RWPE1 (cell line): ENCODE results near the gene PANK1.
A peak's percentile ranks its signal among the peaks of the same experiment; 100 is the strongest.

Experiments
- CTCF ChIA-PET: fragments of 350-600 bp; sonication (Branson Sonifier 250); formaldehyde crosslinking; extraction: SDS; loops from one replicate; lab custom pipeline; 2021; lab: Yijun Ruan, JAX
- POLR2A ChIA-PET: fragments of 400-600 bp; formaldehyde crosslinking; extraction: SDS; loops from one replicate; lab custom pipeline; 2020; ENCODE audit warnings: antibody characterized with exemption; ENCODE audit not compliant: low non-redundant PET; lab: Yijun Ruan, JAX
- DNase-seq: peaks from one replicate; pipeline ENCODE4 v3.0.0; 2012; ENCODE audit warnings: low spot score
- H3K27ac ChIP-seq: fragments of 450-650 bp; 2 replicates; pipeline ENCODE4 v1.5.1; 2017
- TF ChIP-seq, protein P1 (sequence below): fragments of 450-650 bp; conservative IDR thresholded peaks from 2 replicates; pipeline ENCODE4 v1.5.1; 2017; ENCODE audit warnings: low read depth, mild to moderate bottlenecking

PANK1 gene

DNA sequence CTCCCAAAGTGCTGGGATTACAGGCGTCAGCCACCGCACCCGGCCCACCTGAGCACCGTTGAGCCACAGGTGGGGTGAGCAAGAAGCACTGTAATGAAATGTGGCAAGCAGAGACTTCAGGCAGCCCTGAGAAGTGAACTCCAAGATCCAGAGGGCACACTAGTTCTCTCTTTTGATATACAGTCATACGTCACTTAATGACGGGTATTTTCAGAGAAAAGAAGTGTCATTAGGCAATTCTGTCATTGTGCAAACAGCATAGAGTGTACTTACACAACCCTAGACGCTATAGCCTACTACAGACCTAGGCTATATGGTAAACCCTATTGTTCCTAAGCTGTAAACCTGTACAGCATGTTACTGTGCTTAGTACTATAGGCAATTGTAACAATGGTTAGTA, 7.9 kb downstream of the PANK1 start:
- POLR2A ChIA-PET: no interaction called here
- DNase-seq: no peak
- TF ChIP-seq, protein P1, sequence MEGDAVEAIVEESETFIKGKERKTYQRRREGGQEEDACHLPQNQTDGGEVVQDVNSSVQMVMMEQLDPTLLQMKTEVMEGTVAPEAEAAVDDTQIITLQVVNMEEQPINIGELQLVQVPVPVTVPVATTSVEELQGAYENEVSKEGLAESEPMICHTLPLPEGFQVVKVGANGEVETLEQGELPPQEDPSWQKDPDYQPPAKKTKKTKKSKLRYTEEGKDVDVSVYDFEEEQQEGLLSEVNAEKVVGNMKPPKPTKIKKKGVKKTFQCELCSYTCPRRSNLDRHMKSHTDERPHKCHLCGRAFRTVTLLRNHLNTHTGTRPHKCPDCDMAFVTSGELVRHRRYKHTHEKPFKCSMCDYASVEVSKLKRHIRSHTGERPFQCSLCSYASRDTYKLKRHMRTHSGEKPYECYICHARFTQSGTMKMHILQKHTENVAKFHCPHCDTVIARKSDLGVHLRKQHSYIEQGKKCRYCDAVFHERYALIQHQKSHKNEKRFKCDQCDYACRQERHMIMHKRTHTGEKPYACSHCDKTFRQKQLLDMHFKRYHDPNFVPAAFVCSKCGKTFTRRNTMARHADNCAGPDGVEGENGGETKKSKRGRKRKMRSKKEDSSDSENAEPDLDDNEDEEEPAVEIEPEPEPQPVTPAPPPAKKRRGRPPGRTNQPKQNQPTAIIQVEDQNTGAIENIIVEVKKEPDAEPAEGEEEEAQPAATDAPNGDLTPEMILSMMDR: no peak
- CTCF ChIA-PET: no interaction called here
- no peak overlapping the region for H3K27ac ChIP-seq

DNA sequence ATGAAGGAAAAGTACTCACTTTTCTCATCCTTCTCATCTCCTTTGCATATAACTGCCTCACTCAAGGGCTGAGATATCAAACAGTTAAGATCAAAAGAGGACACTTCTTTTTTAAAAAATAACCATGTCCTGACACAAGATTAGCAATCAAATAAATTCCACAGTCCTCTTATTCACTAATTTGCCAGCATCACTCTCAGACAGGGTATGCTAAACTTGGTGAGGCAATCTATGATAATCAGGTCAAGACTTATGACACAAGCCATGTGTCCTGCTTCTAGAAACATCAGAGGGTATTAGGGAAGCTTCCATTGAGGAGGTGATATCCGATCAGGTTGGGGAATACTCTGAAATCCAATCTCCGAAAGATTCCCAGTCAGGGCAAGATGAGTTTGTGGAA, 10.4 kb downstream of the PANK1 start:
- ChIA-PET CTCF (no interaction called here), POLR2A (no interaction called here)
- DNase-seq: no peak
- no peak overlapping the region for H3K27ac ChIP-seq
- TF ChIP-seq, protein P1: no peak

DNA sequence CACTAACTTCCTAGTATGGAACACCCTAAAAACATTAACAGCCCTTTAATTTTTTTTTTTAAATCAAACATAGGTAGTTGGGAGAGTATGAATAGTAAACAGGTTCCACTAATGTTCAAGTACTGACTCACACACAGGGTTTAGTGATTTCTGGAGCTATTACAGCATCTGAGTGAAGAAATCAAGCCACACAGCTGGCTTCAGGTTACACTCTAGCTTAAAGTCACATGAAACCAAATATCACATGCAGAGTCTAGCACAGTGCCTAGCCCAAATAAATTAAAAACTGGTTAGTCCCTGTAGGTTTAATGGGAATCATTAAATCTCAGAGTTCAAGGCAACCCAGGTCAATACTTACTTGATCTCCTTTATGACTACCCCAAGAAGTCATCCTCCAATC, 11.6 kb downstream of the PANK1 start:
- DNase-seq: peak; percentile 51
- H3K27ac ChIP-seq: no peak overlapping the region
- TF ChIP-seq, protein P1: no peak
- ChIA-PET POLR2A (interaction anchor here (0.7 kb wide), 1 partner anchor 29 kb away, joined by 3 read pairs; no protein-coding TSS in a partner anchor), CTCF (no interaction called here)

GRCh38 chr10:89632824-89633223, 12.2 kb downstream of the PANK1 start:
- CTCF ChIA-PET: no interaction called here
- POLR2A ChIA-PET: no interaction called here
- DNase-seq: no peak
- H3K27ac ChIP-seq: no peak overlapping the region
- TF ChIP-seq, protein P1: no peak

DNA sequence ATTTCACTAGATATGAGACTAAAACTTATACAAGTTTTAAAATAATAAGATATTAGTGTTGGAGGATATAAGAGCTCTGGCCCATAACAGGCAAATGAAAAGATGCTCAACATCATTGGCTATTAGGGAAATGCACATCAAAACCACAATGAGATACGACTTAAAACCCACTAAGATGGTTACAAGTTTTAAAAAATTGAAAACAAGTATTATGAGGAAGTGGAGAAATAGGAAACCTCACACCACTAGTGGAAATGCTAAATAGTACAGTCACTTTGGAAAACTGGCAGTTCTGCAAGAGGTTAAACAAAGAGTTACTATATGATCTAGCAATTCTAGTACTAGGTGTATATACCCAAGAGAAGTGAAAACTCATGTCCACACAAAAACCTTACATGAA, 17.2 kb downstream of the PANK1 start:
- TF ChIP-seq, protein P1: no peak
- DNase-seq: no peak
- POLR2A ChIA-PET: no interaction called here
- H3K27ac ChIP-seq: no peak overlapping the region
- CTCF ChIA-PET: no interaction called here

- TF ChIP-seq, protein P1: no peak
- CTCF ChIA-PET: interaction anchor here (0.6 kb wide), 1 partner anchor 303 kb away, joined by 3 read pairs; no protein-coding TSS in a partner anchor
- POLR2A ChIA-PET: no interaction called here
- H3K27ac ChIP-seq: no peak overlapping the region
- no peak for DNase-seq
These were observed 19.8 kb downstream of the PANK1 start for GRCh38 chr10:89625041-89625765.
